ENCODE data around the gene IQCM.

GRCh38 chr4:149552601-149553000, 263.0 kb downstream of the IQCM start:
- TF ChIP-seq POLR2A (IDR thresholded peaks at IDR 0.05) = no peak
- TF ChIP-seq, protein P1, sequence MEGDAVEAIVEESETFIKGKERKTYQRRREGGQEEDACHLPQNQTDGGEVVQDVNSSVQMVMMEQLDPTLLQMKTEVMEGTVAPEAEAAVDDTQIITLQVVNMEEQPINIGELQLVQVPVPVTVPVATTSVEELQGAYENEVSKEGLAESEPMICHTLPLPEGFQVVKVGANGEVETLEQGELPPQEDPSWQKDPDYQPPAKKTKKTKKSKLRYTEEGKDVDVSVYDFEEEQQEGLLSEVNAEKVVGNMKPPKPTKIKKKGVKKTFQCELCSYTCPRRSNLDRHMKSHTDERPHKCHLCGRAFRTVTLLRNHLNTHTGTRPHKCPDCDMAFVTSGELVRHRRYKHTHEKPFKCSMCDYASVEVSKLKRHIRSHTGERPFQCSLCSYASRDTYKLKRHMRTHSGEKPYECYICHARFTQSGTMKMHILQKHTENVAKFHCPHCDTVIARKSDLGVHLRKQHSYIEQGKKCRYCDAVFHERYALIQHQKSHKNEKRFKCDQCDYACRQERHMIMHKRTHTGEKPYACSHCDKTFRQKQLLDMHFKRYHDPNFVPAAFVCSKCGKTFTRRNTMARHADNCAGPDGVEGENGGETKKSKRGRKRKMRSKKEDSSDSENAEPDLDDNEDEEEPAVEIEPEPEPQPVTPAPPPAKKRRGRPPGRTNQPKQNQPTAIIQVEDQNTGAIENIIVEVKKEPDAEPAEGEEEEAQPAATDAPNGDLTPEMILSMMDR (IDR thresholded peaks at IDR 0.05) = no peak

Measured in breast epithelium (tissue), 3 donors.